Left kidney (tissue), 2 donors: ENCODE measurements around the gene EBF3. TPM values are rescaled to one million over a fixed set of nuclear protein-coding genes. Genes with fewer than 3 reads are reported as not detected.

Source experiments
- DNase-seq: peaks from one replicate; pipeline ENCODE4 v3.0.0-alpha.2; 2013
- polyA plus RNA-seq: library from polyadenylated mRNA; unstranded; fragments of 120-200 nt; gene quantifications from one replicate; pipeline ENCODE4 v1.2.1, GENCODE V29; 2013; ENCODE audit not compliant: insufficient read length

The EBF3 gene
- polyA plus RNA-seq, 1 donor, result 2.7 TPM

DNA sequence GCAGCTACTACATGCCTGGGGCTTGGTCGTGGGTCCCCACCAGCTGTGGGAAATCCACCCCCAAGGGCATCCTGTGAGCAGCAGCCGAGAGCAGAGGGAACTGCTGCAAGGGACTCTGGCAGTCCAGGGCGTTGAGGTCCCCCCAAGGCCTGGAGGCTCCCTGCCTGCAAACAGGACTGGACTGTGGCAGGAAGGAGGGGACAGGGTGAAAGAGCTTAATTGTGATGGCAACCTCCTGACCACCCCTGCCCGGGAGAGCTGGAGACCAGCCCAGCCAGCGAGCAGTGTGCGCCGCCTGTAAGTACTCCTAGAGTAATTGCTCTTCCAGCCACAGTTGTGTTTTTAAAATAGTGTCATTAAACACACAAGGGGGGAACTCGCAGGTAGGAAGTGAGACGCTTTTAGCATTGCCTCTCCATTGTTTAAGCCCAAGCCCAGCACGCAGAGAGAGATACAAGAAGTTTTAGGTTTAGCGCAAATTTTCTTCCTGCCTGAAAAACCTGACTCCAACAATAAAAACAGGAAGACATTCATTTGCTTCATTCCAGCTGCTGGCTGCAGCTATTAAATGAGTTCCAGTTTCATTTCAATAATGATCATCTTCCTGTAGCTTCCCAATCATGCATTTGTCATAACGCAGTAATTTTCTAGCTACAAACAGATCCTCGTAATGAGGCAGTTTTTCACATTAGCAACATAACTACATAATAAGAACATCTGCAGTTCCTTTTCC is 111.1 kb downstream of the EBF3 start:
- DNase-seq, result no peak

DNA sequence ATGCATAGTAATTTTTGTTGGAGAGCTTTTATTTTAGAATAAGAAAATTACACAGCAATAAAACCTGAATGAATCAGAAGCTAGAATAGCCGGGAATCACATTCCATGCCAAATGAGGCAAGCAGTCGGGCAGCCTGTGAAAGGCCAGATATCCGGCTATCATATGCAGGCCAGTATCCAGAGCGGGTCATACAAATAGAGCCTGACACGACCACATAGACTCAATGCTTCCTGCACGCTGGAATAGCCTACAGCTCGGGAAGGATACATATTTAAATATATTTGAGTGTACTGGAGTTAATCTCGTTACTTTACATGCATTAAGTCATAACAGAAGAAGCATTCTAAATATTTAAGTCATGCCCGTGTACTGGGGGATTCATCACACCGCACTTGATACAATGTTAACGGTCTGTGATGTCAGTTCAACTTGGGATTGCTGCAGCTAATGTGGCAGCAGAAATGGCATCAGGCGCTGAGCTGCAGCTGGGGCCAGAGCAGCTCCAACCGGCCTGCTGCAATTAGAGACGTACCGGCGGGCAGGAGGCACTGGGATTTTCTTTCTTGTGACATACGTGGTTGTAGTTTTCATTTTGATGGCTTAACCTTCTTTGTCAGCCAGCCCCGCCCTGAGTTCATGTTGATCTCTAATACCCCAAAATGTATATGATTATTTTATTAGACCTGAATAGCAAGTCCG is 112.0 kb downstream of the EBF3 start:
- no peak for DNase-seq

DNA sequence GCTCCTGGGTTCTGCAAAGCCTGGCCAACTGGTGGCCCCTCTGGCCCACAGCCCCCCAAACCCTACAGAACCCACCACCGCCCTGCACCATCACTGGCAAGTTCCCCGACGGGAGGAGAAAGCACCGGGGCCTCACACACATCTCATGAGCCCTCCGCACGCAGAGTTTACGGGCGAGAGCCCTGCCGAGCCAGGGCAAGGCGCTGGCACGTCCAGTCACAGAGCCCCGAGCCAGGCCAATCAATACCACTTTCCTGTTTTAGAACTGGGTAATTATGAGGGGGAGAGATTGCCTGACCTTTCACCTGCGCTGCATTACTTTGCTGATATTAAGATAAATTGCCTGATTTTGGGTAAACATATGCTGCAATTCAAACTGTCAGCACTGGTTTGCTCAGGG is 113.3 kb downstream of the EBF3 start:
- DNase-seq, result no peak

DNA sequence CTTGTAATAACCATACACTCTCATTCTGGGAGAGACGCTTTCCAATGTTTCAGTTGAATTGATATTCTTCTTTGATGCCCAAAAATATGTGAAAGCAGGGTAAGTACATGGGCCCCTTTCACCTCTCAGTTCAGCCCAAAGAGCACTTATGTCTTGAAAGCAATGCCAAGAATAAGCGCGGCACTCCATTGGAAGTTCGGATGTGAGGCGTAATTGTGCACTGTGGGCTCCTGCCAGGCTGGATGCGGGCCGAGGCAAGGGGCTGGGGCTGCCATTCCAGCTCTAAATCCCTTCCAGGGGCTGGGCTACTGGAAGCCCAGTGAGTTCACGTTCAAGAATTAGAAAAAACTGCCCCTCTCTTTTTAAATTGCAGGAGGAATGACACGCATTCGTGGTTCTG is 113.8 kb downstream of the EBF3 start:
- no peak for DNase-seq

DNA sequence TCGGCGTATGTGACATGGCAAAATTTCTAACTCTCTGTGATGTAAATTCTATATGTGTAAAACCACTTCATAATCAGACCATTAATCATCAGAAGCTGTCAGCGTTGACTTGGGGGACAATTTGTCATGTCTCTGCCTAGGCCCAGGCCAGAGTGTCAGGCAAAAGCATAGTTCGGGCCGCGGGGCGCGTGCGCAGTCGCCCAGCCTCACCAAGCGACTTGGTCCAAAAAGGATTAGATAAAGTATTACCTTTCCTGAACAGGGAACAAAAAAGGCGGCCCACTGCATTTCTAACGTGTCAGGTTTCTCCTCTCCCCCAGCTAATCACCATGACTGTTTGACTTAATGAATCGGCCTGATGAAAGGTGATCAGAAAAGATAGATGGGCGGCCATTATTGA is 114.2 kb downstream of the EBF3 start:
- no peak for DNase-seq

DNA sequence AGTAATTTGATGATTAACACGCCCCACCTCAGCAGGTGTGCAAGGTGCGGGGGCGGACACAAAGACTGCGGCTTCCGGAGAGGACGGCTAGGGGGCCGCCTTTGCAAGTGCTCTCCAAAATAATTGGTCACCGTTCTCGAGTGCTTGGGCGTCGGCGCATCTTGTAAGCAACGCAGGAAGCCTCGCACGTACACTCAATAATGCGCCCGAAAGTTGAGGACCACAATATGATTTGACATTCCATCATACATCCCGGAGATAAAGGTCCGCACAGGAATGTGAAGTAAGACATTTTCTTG is 114.7 kb downstream of the EBF3 start:
- DNase-seq, result no peak

DNA sequence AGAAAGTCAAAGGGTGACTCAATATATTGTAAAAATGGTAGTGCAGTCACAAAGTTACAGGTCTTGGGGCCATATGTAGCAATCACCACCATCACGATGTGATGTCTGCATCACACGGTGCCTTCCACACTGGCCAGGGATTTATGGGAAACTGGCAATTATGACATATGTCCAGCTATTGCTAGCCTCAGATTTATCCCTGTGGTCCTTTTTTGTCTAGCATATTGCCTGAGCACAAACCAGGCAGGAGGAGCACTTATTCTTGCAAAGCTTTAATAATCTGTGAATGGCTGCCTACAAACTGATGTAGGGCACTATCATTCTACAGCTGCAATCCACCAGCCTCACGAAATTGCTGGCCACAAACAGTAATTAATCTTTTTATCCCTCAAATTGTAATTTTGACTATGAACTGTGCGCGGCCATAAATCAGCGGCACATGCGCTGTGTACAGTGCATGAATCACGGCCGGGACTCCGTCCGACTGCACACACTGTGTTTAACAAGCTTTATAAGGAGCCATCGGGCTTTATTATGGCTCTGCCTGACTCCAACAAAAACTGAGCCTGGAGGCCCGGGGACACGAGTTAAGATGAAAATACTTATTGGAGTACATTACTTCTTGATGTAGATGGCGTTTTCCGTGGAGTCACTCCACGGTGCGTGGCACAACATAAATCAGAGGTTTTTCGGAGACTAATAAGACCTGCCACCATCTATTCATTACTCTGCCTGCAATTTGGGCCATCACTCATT is 115.2 kb downstream of the EBF3 start:
- no peak for DNase-seq

DNA sequence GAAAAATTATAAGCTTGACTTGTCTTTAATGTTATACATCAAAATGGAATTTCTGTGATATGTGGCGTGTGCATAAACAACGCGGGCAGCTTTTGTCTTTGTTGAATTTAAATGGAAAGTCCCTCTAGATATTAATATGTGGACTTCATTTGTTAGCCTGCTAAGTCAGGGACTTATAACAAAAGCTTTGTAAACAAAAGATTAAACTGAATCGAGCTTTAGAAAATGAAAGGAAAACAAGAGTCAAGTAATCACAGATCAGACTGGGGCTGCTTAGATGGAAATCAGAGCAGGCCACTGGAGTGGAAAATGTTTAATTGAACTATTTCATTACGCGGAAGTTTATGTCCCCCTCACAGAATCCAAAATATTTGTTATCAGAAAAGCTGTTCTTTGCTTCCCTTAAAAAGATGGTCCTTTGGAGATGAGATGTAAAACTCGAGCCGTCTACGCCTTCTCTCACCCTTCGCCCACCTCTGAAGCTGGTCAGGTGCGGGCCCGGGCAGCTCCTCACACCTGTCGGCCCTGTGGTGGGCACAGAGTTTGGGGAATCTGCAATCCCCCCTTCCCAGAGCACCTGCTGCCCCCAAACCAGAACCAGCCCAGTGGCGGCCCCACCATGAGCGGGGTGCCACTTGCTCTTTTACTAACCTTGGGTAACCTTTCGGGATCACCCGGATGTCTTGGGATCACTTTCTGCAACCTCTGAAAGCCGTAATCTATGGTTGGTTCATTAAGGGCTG is 116.2 kb downstream of the EBF3 start:
- no peak for DNase-seq

DNA sequence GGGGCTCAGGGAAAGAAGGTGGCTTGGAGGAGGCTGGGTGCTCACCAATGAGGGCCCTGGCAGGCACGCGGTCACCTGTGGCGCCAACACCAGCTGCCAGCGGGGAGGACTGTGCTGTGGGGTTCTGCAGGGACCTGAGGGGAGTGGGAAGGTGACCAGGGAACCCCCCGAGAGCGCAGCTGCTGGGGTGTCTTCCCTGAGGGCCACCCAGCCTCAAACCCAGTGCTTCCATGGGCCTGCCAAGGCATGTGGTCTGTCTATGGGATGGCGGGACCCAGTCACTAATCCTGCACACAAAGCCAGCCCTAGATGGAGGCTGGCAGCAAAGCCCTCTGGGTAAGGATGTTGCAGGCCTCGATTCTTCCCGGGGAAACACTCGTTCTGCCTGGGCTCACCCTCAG is 117.1 kb downstream of the EBF3 start:
- no peak for DNase-seq

DNA sequence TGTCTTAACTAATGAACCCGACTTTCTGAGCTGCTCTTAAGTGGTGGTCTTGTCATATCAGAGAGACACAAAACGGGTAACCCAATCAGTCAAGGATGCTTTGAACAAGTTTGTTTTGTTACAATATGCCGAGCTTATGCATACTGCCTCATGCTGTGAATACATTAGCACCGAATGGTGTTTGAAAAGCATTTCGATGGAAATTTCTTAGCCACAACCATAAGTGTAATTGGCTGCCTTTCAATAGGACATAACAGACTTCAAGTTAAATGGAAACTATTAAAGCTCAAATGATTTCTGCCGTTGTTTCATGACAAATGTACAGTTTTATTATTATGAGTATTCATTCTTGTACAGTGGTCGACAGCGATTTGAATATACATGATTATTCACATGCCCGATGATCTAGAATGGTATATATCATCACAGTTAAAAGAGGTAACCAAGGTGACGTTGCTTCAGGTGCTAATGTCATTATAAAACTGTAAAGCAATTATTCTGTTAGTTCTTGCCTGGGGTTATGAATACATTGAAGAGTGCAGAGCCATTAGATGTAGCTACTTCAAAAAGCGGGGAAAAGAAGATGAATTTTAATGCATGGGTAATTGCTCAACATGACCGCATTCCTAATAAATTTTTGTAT is 118.8 kb downstream of the EBF3 start:
- DNase-seq, result no peak

DNA sequence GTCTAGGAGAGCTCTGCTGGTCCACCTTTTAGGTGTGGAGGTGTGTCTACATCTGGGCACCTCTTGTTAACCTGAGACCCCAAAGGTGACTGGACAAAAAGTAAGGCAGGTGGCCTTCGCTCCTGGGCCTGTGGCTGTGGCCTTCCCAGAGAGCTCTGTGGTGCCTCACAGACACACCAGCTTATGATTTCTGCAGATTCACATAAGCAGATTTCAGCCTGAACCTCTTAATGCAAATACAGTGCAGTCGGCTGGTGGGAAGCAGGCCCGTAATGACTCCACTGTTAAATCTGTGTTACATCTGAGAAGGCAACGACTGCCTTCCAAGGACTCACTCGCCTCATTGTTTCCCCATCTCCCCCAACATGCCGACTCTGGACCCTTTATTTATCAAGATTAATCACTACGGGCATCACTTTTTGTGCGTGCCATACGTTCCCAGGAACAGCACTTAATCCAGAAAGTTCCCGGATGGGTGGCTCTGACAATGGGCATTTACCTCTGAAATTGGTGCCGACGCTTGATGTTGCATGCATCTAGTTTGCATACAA is 119.8 kb downstream of the EBF3 start:
- DNase-seq, result no peak

DNA sequence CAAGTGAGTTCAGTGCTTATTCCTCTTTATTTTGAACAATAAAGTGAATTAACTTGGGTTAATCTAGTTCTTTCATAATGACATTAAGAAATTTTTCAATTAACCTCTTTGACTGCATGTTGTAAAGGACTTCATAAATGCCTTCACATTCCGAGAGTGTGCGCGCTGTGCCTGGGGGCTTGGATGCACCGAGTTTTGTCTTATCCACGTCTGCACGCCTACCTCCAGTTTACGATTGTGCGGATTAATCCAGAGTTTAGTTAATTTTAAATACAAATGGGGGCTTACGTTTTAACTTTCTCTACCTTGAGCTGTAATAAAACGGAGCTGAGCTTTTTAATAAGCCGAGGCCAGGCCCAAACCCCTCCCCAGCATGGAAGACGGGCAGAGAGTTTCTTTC is 120.4 kb downstream of the EBF3 start:
- no peak for DNase-seq

DNA sequence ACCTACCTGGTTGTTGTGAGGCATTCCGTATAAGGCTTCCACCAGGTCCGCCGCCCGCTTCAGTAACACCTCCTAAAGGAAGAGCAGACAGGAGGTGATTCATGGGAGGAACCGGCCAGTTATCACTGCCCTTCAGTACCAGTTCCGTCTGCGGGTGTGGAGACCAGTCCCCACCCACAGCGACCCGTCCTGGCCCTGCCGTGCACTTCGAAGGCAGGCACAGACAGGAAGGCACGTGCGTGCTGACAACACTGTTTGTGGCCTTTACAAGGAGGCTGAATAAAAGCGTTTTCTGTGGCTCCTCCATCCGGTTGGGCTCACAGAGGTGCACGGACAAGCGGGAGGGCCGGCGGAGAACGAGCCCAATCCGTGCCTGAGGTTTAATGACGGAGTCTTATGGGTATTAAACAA is 120.9 kb downstream of the EBF3 start:
- DNase-seq, result no peak

DNA sequence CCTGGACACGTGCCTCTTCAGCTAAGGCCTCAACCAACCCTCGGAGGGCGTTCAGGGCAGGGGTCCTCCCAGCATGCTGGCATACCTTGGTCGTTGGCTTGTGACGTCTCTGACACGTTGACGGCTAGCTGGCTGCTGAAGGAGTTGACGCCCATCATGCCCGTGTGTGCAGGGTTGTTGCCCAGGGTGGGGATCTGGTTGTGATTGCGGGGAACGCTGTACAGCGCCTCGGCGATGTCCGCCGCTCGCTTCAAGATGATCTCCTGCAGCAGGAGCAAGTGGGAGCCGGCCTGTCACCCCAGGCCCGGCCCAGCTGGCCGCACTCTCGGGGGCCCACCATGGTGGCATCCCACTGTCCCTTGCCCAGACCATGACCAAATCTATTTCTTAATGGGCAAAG is 122.0 kb downstream of the EBF3 start:
- DNase-seq, result no peak

DNA sequence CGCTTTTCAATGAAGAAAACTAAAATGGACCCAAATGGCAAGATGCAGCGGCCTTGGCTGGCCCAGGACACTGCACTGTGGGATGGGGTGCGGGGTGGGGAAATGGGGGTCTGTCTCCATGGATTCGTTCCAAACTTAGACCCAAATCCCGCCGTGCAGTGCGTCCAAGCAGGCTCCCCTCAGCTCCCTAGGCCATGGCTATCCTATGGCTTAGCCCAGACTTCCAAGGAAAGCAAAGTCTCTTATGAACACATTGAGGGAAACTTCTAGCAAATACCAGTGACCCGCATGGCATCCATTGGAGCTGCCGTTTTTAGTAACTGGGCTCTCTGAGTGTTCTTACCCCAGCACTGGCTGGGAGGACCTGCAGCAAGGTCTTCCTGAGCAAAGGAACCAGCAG is 122.5 kb downstream of the EBF3 start:
- DNase-seq, result no peak

DNA sequence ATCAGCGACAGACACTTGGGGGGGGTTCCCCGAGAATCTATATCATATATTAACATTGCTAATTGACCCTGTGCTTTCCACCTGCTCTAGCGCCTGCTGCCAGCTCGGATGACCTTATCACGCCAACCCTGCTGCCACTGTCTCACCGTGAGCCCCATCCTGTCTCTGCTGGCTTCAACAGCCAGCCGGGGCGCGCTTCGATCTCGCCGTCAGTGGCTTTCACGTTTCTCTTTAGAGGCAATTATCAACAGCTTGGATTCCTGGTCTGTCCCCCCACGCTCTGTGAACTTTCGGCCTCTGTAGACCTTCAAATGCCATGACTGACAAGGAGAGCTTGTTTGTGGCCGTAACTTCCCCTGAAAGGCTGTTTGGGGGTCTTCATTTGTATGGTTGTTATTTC is 123.0 kb downstream of the EBF3 start:
- DNase-seq, result no peak

DNA sequence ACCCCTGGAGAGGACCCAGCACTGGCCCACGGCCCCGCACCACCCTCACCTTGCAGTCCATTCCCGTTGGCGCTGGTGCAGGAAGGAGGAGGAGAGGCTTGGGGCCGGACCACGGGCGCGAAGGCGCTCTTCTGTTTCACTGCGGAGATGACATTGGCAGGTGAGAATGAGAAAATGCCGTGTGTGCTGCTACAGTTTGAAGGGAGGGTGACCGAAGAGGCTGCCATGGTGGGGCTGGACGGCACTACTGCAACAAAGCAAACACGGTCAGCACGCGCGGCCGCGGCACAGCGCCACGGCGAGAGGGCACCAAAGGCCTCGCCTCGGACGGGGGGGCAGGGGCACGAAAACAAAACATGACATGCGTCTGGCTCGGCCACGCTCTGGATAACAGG is 123.9 kb downstream of the EBF3 start:
- DNase-seq, result no peak

DNA sequence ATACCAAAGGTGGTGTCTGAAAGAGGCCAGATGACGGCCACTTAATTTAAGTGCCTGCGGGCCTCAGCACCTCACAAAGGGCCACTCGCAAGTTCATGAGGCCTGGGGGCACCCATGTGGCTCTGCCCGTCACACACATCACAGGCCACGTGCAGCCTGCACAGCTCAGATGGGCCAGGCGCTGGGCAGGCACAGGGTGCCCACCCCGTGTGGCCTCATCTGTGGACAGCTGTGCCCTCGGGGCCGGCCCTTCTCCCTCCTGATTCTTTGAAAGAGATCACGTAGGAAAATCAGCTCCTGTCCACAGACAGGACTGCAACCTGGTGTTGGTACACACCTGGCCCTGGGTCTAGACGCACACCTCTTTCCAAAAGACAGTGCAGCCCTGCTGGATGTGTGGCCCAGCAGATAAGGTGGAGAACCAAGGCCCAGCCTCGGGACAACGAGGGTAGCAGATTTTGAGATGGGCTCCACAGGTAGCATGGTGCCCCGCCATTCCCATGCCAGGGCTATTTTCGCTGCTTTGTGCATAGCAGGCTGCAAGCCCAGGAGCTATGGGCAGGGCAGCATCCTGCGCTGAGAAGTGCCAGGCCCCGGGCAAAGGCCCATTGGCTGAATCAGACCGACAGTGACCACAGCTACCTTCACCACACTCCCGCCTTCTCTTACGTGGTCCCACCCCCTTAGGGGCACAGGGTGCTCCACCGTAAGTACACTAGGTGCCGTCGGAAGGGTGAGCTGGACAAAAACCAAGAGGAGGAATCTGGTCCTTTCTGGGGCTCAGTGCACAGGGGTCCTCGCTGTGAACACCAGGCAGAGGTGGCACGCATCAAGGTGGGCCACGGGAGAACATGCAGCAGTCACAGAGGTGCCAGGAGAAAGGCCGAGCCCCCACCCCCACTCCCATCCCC is 124.5 kb downstream of the EBF3 start:
- DNase-seq, result no peak

DNA sequence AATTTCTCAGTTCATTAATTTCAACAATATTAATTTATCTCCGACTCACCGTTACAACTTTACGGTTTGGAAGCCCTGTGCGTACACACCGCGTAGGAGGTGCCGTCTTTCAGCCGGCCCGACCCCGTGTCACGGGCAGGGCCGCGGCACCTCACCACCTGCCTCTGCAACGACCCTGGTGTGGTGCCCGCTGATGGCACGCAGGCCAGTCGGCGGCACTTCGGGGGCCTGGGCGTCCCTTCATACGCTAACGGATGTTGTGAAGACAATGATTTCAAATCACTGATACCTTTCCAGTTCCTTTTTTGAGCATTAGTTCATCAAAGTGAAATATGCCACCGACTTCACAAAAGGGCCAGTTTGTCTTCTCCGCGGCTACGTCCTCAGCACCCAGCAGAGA is 125.3 kb downstream of the EBF3 start:
- no peak for DNase-seq

DNA sequence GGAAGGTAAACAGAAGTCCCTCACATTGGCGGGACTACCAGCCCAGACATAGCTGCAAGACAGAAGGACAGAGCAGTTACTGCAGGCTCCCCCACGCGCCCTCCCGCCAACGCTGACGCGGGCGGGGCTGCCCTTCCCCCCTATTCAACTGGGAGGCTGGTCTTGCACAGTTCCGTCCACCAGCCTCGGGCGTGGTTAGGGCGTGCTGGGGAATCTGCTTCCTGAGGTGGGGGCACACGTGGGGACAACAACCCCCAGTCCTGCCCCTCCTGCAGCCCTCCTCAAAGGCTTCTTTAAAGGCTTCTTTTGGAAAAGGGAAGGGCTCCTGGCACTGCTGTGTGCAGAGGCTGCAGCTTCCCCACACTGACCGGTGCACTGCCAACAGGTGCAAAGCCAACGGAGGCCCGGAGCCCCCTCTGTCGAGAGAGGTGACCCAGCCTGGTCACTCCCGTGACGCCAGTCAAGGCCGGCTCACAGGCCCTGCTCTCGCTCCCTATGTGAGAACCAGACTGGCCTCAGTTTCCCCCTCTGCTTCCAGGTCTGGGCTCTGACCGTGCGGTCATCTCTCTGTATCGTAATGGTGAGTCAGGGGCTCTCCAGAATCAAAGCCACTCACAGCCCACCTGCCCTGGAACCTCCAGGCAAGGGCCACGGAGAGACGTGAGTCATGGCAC is 126.0 kb downstream of the EBF3 start:
- no peak for DNase-seq
